HG03103 (cell line): ENCODE results near the gene CENPA.
"Not testable (repeated sequence)": the region's sequence is repeated elsewhere in the genome, so short reads cannot be mapped to it uniquely, and the experiment has no call there.

ENCODE experiments used
- ATAC-seq: cut with Tn5 transposase; IDR thresholded peaks from one replicate; pipeline ENCODE4 v1.9.1; 2021; ENCODE audit warnings: low read depth; ENCODE audit not compliant: unreplicated experiment

CENPA gene

GRCh38 chr2:26785431-26786206 lies at the start of gene CENPA:
Gene CENPA, plus strand, starts transcription at chr2:26786056. Its CDS starts 141 bp downstream, at chr2:26786197.
- ATAC-seq: peak; percentile 98

GRCh38 chr2:26737221-26737620 lies 48.6 kb upstream of the CENPA start:
- ATAC-seq: no peak

- no peak for ATAC-seq
Observed at GRCh38 chr2:26738481-26738880, 47.4 kb upstream of the CENPA start.

GRCh38 chr2:26739514-26739913 lies 46.3 kb upstream of the CENPA start:
- ATAC-seq: no peak

- ATAC-seq: no peak
Observed at GRCh38 chr2:26740346-26740745, 45.5 kb upstream of the CENPA start.

GRCh38 chr2:26740890-26741302 lies 45.0 kb upstream of the CENPA start:
- ATAC-seq: no peak

- no peak for ATAC-seq
Observed at GRCh38 chr2:26742048-26742770, 43.6 kb upstream of the CENPA start.

- no peak for ATAC-seq
Observed at GRCh38 chr2:26743852-26744251, 42.0 kb upstream of the CENPA start.

GRCh38 chr2:26744953-26745352 lies 40.9 kb upstream of the CENPA start:
- ATAC-seq: no peak

GRCh38 chr2:26745609-26746327 lies 40.1 kb upstream of the CENPA start:
- no peak for ATAC-seq

- no peak for ATAC-seq
Observed at GRCh38 chr2:26746934-26747333, 38.9 kb upstream of the CENPA start.

GRCh38 chr2:26749787-26750420 lies 36.0 kb upstream of the CENPA start:
- ATAC-seq: not testable (repeated sequence)

GRCh38 chr2:26750467-26750866 lies 35.4 kb upstream of the CENPA start:
- not testable (repeated sequence) for ATAC-seq

GRCh38 chr2:26752656-26753055 lies 33.2 kb upstream of the CENPA start:
- no peak for ATAC-seq

GRCh38 chr2:26754539-26754938 lies 31.3 kb upstream of the CENPA start:
- ATAC-seq: no peak

GRCh38 chr2:26754972-26755670 lies 30.7 kb upstream of the CENPA start:
- no peak for ATAC-seq

GRCh38 chr2:26756337-26756736 lies 29.5 kb upstream of the CENPA start:
- no peak for ATAC-seq

- no peak for ATAC-seq
Observed at GRCh38 chr2:26757873-26758789, 27.7 kb upstream of the CENPA start.

- ATAC-seq: no peak
Observed at GRCh38 chr2:26758790-26759321, 27.0 kb upstream of the CENPA start.
